ENCODE data around the gene MAGI1.

Gene MAGI1

GRCh38 chr3:65422154-65422553 lies 616.6 kb downstream of the MAGI1 start:
- no peak for ATAC-seq
- H3K27me3 Mint-ChIP-seq: no peaks in the 10 kb centered on the region
- no peaks in the 10 kb centered on the region for H3K4me1 Mint-ChIP-seq
- no peak for DNase-seq
- H3K4me3 Mint-ChIP-seq: no peak overlapping the region
- H3K27ac Mint-ChIP-seq: no peak overlapping the region
- no peaks in the 10 kb centered on the region for H3K36me3 Mint-ChIP-seq (ENCODE audit: low read depth)
- H3K9me3 Mint-ChIP-seq: peaks cover under 1% of the 10 kb centered on the region

GRCh38 chr3:65419233-65419632 lies 619.5 kb downstream of the MAGI1 start:
- Mint-ChIP-seq H3K4me1 (no peaks in the 10 kb centered on the region), H3K9me3 (peaks cover 7% of the 10 kb centered on the region), H3K27me3 (no peaks in the 10 kb centered on the region), H3K4me3 (no peak overlapping the region), H3K36me3 (ENCODE audit: low read depth) (no peaks in the 10 kb centered on the region), H3K27ac (no peak overlapping the region)
- DNase-seq: no peak
- no peak for ATAC-seq

- H3K4me1 Mint-ChIP-seq: no peaks in the 10 kb centered on the region
- H3K9me3 Mint-ChIP-seq: peaks cover 7% of the 10 kb centered on the region
- H3K4me3 Mint-ChIP-seq: no peak overlapping the region
- H3K27me3 Mint-ChIP-seq: peaks cover 2% of the 10 kb centered on the region
- H3K27ac Mint-ChIP-seq: no peak overlapping the region
- ATAC-seq (no peak), DNase-seq (no peak)
- no peaks in the 10 kb centered on the region for H3K36me3 Mint-ChIP-seq (ENCODE audit: low read depth)
Observed at GRCh38 chr3:65413891-65414290, 624.8 kb downstream of the MAGI1 start.

- DNase-seq (no peak), ATAC-seq (no peak)
- Mint-ChIP-seq H3K36me3 (ENCODE audit: low read depth) (no peaks in the 10 kb centered on the region), H3K27me3 (peaks cover 2% of the 10 kb centered on the region), H3K27ac (no peak overlapping the region), H3K4me3 (no peak overlapping the region), H3K9me3 (peaks cover 7% of the 10 kb centered on the region), H3K4me1 (no peaks in the 10 kb centered on the region)
Observed at GRCh38 chr3:65412588-65412987, 626.1 kb downstream of the MAGI1 start.

GRCh38 chr3:65411367-65411766 lies 627.4 kb downstream of the MAGI1 start:
- Mint-ChIP-seq H3K36me3 (ENCODE audit: low read depth) (no peaks in the 10 kb centered on the region), H3K27ac (no peak overlapping the region), H3K27me3 (peaks cover 2% of the 10 kb centered on the region), H3K4me1 (no peaks in the 10 kb centered on the region), H3K9me3 (peaks cover 7% of the 10 kb centered on the region), H3K4me3 (no peak overlapping the region)
- DNase-seq (no peak), ATAC-seq (no peak)

GRCh38 chr3:65409176-65409569 lies 629.5 kb downstream of the MAGI1 start:
- ATAC-seq (no peak), DNase-seq (no peak)
- Mint-ChIP-seq H3K4me1 (no peaks in the 10 kb centered on the region), H3K27me3 (peaks cover 2% of the 10 kb centered on the region), H3K27ac (no peak overlapping the region), H3K9me3 (peaks cover 3% of the 10 kb centered on the region), H3K4me3 (no peak overlapping the region), H3K36me3 (ENCODE audit: low read depth) (no peaks in the 10 kb centered on the region)

GRCh38 chr3:65408531-65409175 lies 630.1 kb downstream of the MAGI1 start:
- Mint-ChIP-seq H3K36me3 (ENCODE audit: low read depth) (no peaks in the 10 kb centered on the region), H3K27ac (no peak overlapping the region), H3K27me3 (peaks cover 2% of the 10 kb centered on the region), H3K4me3 (no peak overlapping the region), H3K4me1 (no peaks in the 10 kb centered on the region), H3K9me3 (peaks cover 3% of the 10 kb centered on the region)
- ATAC-seq (no peak), DNase-seq (no peak)

GRCh38 chr3:65406470-65406869 lies 632.2 kb downstream of the MAGI1 start:
- Mint-ChIP-seq H3K27me3 (no peaks in the 10 kb centered on the region), H3K36me3 (ENCODE audit: low read depth) (no peaks in the 10 kb centered on the region), H3K9me3 (peaks cover 9% of the 10 kb centered on the region), H3K27ac (no peak overlapping the region), H3K4me3 (no peak overlapping the region), H3K4me1 (no peaks in the 10 kb centered on the region)
- DNase-seq (no peak), ATAC-seq (no peak)

- no peak overlapping the region for H3K4me3 Mint-ChIP-seq
- no peak overlapping the region for H3K27ac Mint-ChIP-seq
- no peaks in the 10 kb centered on the region for H3K27me3 Mint-ChIP-seq
- H3K4me1 Mint-ChIP-seq: no peaks in the 10 kb centered on the region
- no peak for DNase-seq
- no peak for ATAC-seq
- no peaks in the 10 kb centered on the region for H3K36me3 Mint-ChIP-seq (ENCODE audit: low read depth)
- H3K9me3 Mint-ChIP-seq: peaks cover 9% of the 10 kb centered on the region
Observed at GRCh38 chr3:65402597-65402996, 636.1 kb downstream of the MAGI1 start.

- Mint-ChIP-seq H3K27me3 (no peaks in the 10 kb centered on the region), H3K36me3 (ENCODE audit: low read depth) (no peaks in the 10 kb centered on the region), H3K27ac (no peak overlapping the region), H3K4me1 (no peaks in the 10 kb centered on the region), H3K4me3 (no peak overlapping the region), H3K9me3 (peaks cover 12% of the 10 kb centered on the region)
- ATAC-seq (no peak), DNase-seq (no peak)
Observed at GRCh38 chr3:65401359-65402305, 637.1 kb downstream of the MAGI1 start.

- H3K27ac Mint-ChIP-seq: no peak overlapping the region
- H3K36me3 Mint-ChIP-seq (ENCODE audit: low read depth): no peaks in the 10 kb centered on the region
- DNase-seq (no peak), ATAC-seq (no peak)
- H3K27me3 Mint-ChIP-seq: no peaks in the 10 kb centered on the region
- H3K4me1 Mint-ChIP-seq: no peaks in the 10 kb centered on the region
- no peak overlapping the region for H3K4me3 Mint-ChIP-seq
- H3K9me3 Mint-ChIP-seq: peaks cover 14% of the 10 kb centered on the region
Observed at GRCh38 chr3:65400899-65401298, 637.8 kb downstream of the MAGI1 start.

- Mint-ChIP-seq H3K27ac (no peak overlapping the region), H3K9me3 (peaks cover 11% of the 10 kb centered on the region), H3K36me3 (ENCODE audit: low read depth) (no peaks in the 10 kb centered on the region), H3K4me3 (no peak overlapping the region), H3K27me3 (no peaks in the 10 kb centered on the region), H3K4me1 (no peaks in the 10 kb centered on the region)
- ATAC-seq (no peak), DNase-seq (no peak)
Observed at GRCh38 chr3:65398953-65399352, 639.8 kb downstream of the MAGI1 start.

GRCh38 chr3:65396078-65396477 lies 642.6 kb downstream of the MAGI1 start:
- DNase-seq: no peak
- no peak for ATAC-seq
- no peak overlapping the region for H3K27ac Mint-ChIP-seq
- no peaks in the 10 kb centered on the region for H3K4me1 Mint-ChIP-seq
- H3K27me3 Mint-ChIP-seq: no peaks in the 10 kb centered on the region
- peaks cover 11% of the 10 kb centered on the region for H3K9me3 Mint-ChIP-seq
- no peak overlapping the region for H3K4me3 Mint-ChIP-seq
- H3K36me3 Mint-ChIP-seq (ENCODE audit: low read depth): no peaks in the 10 kb centered on the region

- H3K27ac Mint-ChIP-seq: no peak overlapping the region
- peaks cover 6% of the 10 kb centered on the region for H3K9me3 Mint-ChIP-seq
- DNase-seq (no peak), ATAC-seq (no peak)
- H3K27me3 Mint-ChIP-seq: no peaks in the 10 kb centered on the region
- H3K36me3 Mint-ChIP-seq (ENCODE audit: low read depth): no peaks in the 10 kb centered on the region
- H3K4me3 Mint-ChIP-seq: no peak overlapping the region
- no peaks in the 10 kb centered on the region for H3K4me1 Mint-ChIP-seq
Observed at GRCh38 chr3:65391068-65391467, 647.6 kb downstream of the MAGI1 start.

GRCh38 chr3:65385805-65386204 lies 652.9 kb downstream of the MAGI1 start:
- DNase-seq (no peak), ATAC-seq (no peak)
- H3K4me1 Mint-ChIP-seq: no peaks in the 10 kb centered on the region
- peaks cover 7% of the 10 kb centered on the region for H3K9me3 Mint-ChIP-seq
- no peak overlapping the region for H3K4me3 Mint-ChIP-seq
- H3K27me3 Mint-ChIP-seq: no peaks in the 10 kb centered on the region
- H3K27ac Mint-ChIP-seq: no peak overlapping the region
- H3K36me3 Mint-ChIP-seq (ENCODE audit: low read depth): no peaks in the 10 kb centered on the region

All from activated naive CD8-positive, alpha-beta T cell treated with anti-CD3 and anti-CD28 coated beads, Interleukin-2, amount 50 U/mL, for 24 hours (primary cell).